ENCODE data around the gene RASGRF1. TPM values are rescaled to one million over a fixed set of nuclear protein-coding genes. Genes with fewer than 3 reads are reported as not detected.

The RASGRF1 gene
- total RNA-seq, 4 donors from 2014 or later, result 0.13 to 0.23 TPM; not detected in 2

GRCh38 chr15:79018960-79019359, 71.6 kb downstream of the RASGRF1 start:
- no peaks in the 10 kb centered on the region for H3K27me3 ChIP-seq
- no peaks in the 10 kb centered on the region for H3K36me3 ChIP-seq
- 89 to 100% methylated on average over 1 to 3 of the region's 4 CpGs for WGBS, 2 donors (ENCODE audit: low coverage in 1 of 2)
- H3K9me3 ChIP-seq, result no peaks in the 10 kb centered on the region
- H3K4me1 ChIP-seq, result no peaks in the 10 kb centered on the region
- no peak overlapping the region for H3K27ac ChIP-seq
- ATAC-seq, result no peak
- H3K4me3 ChIP-seq, result no peak overlapping the region
- TF ChIP-seq EP300 (IDR thresholded peaks at IDR 0.05), result no peak
- no peak for TF ChIP-seq POLR2AphosphoS5 (IDR thresholded peaks at IDR 0.05)
- no peak for TF ChIP-seq CTCF (IDR thresholded peaks at IDR 0.05)
- TF ChIP-seq POLR2A (IDR thresholded peaks at IDR 0.05), result no peak

- no peaks in the 10 kb centered on the region for H3K9me3 ChIP-seq
- H3K27me3 ChIP-seq, result no peaks in the 10 kb centered on the region
- no peaks in the 10 kb centered on the region for H3K36me3 ChIP-seq
- H3K4me1 ChIP-seq, result no peaks in the 10 kb centered on the region
- WGBS, 2 donors (ENCODE audit: low coverage in 1 of 2), result 76 to 100% methylated on average over 1 to 5 of the region's 7 CpGs
- no peak overlapping the region for H3K4me3 ChIP-seq
- H3K27ac ChIP-seq, result no peak overlapping the region
- ATAC-seq, result no peak
- TF ChIP-seq EP300 (IDR thresholded peaks at IDR 0.05) (no peak), POLR2A (IDR thresholded peaks at IDR 0.05) (no peak)
These were observed 72.6 kb downstream of the RASGRF1 start for GRCh38 chr15:79017953-79018352.

- Histone ChIP-seq H3K9me3 (no peaks in the 10 kb centered on the region), H3K27me3 (no peaks in the 10 kb centered on the region), H3K27ac (no peak overlapping the region), H3K36me3 (no peaks in the 10 kb centered on the region), H3K4me3 (no peak overlapping the region), H3K4me1 (no peaks in the 10 kb centered on the region)
- no peak for TF ChIP-seq POLR2A (IDR thresholded peaks at IDR 0.05)
- no peak for TF ChIP-seq CTCF (IDR thresholded peaks at IDR 0.05)
- TF ChIP-seq EP300 (IDR thresholded peaks at IDR 0.05), result no peak
- TF ChIP-seq POLR2AphosphoS5 (IDR thresholded peaks at IDR 0.05), result no peak
- 83% methylated on average over 2 of the region's 10 CpGs; no CpG with 5 or more reads in 1 of the 2 donors for WGBS, 2 donors (ENCODE audit: low coverage in 1 of 2)
- no peak for ATAC-seq
These were observed 73.9 kb downstream of the RASGRF1 start for GRCh38 chr15:79016527-79017170.

GRCh38 chr15:79015416-79015815, 75.2 kb downstream of the RASGRF1 start:
- Histone ChIP-seq H3K4me1 (no peaks in the 10 kb centered on the region), H3K27me3 (no peaks in the 10 kb centered on the region), H3K4me3 (no peak overlapping the region), H3K27ac (no peak overlapping the region), H3K36me3 (no peaks in the 10 kb centered on the region), H3K9me3 (no peaks in the 10 kb centered on the region)
- no CpG with 5 or more reads among the region's 3 CpGs for WGBS, 2 donors (ENCODE audit: low coverage in 1 of 2)
- ATAC-seq, result no peak
- no peak for TF ChIP-seq POLR2A (IDR thresholded peaks at IDR 0.05)
- TF ChIP-seq POLR2AphosphoS5 (IDR thresholded peaks at IDR 0.05), result no peak
- no peak for TF ChIP-seq CTCF (IDR thresholded peaks at IDR 0.05)
- no peak for TF ChIP-seq EP300 (IDR thresholded peaks at IDR 0.05)

- Histone ChIP-seq H3K36me3 (no peaks in the 10 kb centered on the region), H3K4me1 (no peaks in the 10 kb centered on the region), H3K27ac (no peak overlapping the region), H3K9me3 (no peaks in the 10 kb centered on the region), H3K4me3 (no peak overlapping the region), H3K27me3 (no peaks in the 10 kb centered on the region)
- no peak for ATAC-seq
- WGBS, 2 donors (ENCODE audit: low coverage in 1 of 2), result no CpG with 5 or more reads among the region's 2 CpGs
- TF ChIP-seq POLR2A (IDR thresholded peaks at IDR 0.05), result no peak
These were observed 80.3 kb downstream of the RASGRF1 start for GRCh38 chr15:79010278-79010677.

- Histone ChIP-seq H3K4me1 (peaks cover 0 to 7% (median 0%) of the 10 kb centered on the region in 3 donors), H3K36me3 (no peaks in the 10 kb centered on the region), H3K9me3 (no peaks in the 10 kb centered on the region), H3K27ac (no peak overlapping the region), H3K4me3 (no peak overlapping the region), H3K27me3 (no peaks in the 10 kb centered on the region)
- 60% methylated on average over 3 of the region's 4 CpGs; no CpG with 5 or more reads in 1 of the 2 donors for WGBS, 2 donors (ENCODE audit: low coverage in 1 of 2)
- TF ChIP-seq CTCF (IDR thresholded peaks at IDR 0.05), result no peak
- TF ChIP-seq EP300 (IDR thresholded peaks at IDR 0.05), result no peak
- no peak for TF ChIP-seq POLR2AphosphoS5 (IDR thresholded peaks at IDR 0.05)
- no peak for TF ChIP-seq POLR2A (IDR thresholded peaks at IDR 0.05)
- no peak for ATAC-seq
These were observed 81.2 kb downstream of the RASGRF1 start for GRCh38 chr15:79009379-79009778.
